Subcutaneous abdominal adipose tissue (tissue), 5 donors: Measurements from ENCODE around the gene C11orf21.

ENCODE experiments used
- H3K27ac ChIP-seq: one replicate; pipeline ENCODE4 v1.7.0; 2013; ENCODE audit warnings: low read depth, mild to moderate bottlenecking, inconsistent platforms, low read length, moderate library complexity
- H3K27me3 ChIP-seq, 5 donors: one replicate each; pipeline ENCODE4 v1.7.0; 2013; ENCODE audit warnings: low read length in 5 of 5, inconsistent platforms in 1 of 5; ENCODE audit not compliant: control insufficient read depth in 5 of 5, insufficient read depth in 4 of 5
- H3K36me3 ChIP-seq, 5 donors: one replicate each; pipeline ENCODE4 v1.7.0; 2013; ENCODE audit warnings: low read length in 5 of 5; ENCODE audit not compliant: control insufficient read depth in 5 of 5, insufficient read depth in 5 of 5
- H3K4me1 ChIP-seq, 5 donors: one replicate each; pipeline ENCODE4 v1.7.0; 2013; ENCODE audit warnings: low read length in 5 of 5, mild to moderate bottlenecking in 3 of 5, moderate library complexity in 1 of 5; ENCODE audit not compliant: control insufficient read depth in 5 of 5, insufficient read depth in 5 of 5
- H3K4me3 ChIP-seq, 5 donors: one replicate each; pipeline ENCODE4 v1.7.0; 2013; ENCODE audit warnings: low read length in 5 of 5, low read depth in 1 of 5
- H3K9ac ChIP-seq, 5 donors: one replicate each; pipeline ENCODE4 v1.7.0; 2013; ENCODE audit warnings: low read length in 5 of 5, mild to moderate bottlenecking in 4 of 5, moderate library complexity in 3 of 5
- H3K9me3 ChIP-seq, 5 donors: one replicate each; pipeline ENCODE4 v1.7.0; 2013; ENCODE audit warnings: low read length in 5 of 5; ENCODE audit not compliant: control insufficient read depth in 5 of 5
- donor health status: healthy.
- donor health status: healthy.
- donor health status: healthy.
- donor health status: healthy.
- donor health status: healthy.

C11orf21 gene

GRCh38 chr11:2267306-2267850 lies 34.3 kb downstream of the C11orf21 start:
- no peak overlapping the region for H3K4me3 ChIP-seq
- H3K36me3 ChIP-seq = no peaks in the 10 kb centered on the region
- H3K9ac ChIP-seq = no peak overlapping the region
- H3K4me1 ChIP-seq = peaks cover 1 to 39% (median 17%) of the 10 kb centered on the region in 5 donors
- H3K27me3 ChIP-seq = peaks cover 23 to 34% (median 30%) of the 10 kb centered on the region in 5 donors
- H3K27ac ChIP-seq = no peak overlapping the region
- H3K9me3 ChIP-seq = no peaks in the 10 kb centered on the region

GRCh38 chr11:2266586-2267305 lies 35.0 kb downstream of the C11orf21 start:
- no peak overlapping the region for H3K4me3 ChIP-seq
- no peak overlapping the region for H3K27ac ChIP-seq

GRCh38 chr11:2265854-2266585 lies 35.7 kb downstream of the C11orf21 start:
- Histone ChIP-seq H3K27ac (no peak overlapping the region), H3K27me3 (peaks cover 17 to 20% (median 17%) of the 10 kb centered on the region in 5 donors), H3K9ac (peak overlapping the region in 1 of 5 donors; percentile 21)

More at GRCh38 chr11:2266586-2267305, 35.0 kb downstream of the C11orf21 start:
- Histone ChIP-seq H3K9me3 (no peaks in the 10 kb centered on the region), H3K4me1 (peaks cover 1 to 39% (median 17%) of the 10 kb centered on the region in 5 donors), H3K9ac (no peak overlapping the region), H3K36me3 (no peaks in the 10 kb centered on the region), H3K27me3 (peaks cover 20 to 28% (median 24%) of the 10 kb centered on the region in 5 donors)

GRCh38 chr11:2265396-2265795 lies 36.3 kb downstream of the C11orf21 start:
- H3K9me3 ChIP-seq = no peaks in the 10 kb centered on the region
- H3K27me3 ChIP-seq = peaks cover 11 to 19% (median 15%) of the 10 kb centered on the region in 5 donors
- no peaks in the 10 kb centered on the region for H3K36me3 ChIP-seq
- H3K9ac ChIP-seq = peak overlapping the region in 1 of 5 donors; percentile 21
- H3K4me1 ChIP-seq = peaks cover 1 to 31% (median 11%) of the 10 kb centered on the region in 5 donors
- peak overlapping the region in 2 of 5 donors; percentile 19 to 37 for H3K4me3 ChIP-seq
- no peak overlapping the region for H3K27ac ChIP-seq

More at GRCh38 chr11:2265854-2266585, 35.7 kb downstream of the C11orf21 start:
- Histone ChIP-seq H3K4me1 (peaks cover 1 to 37% (median 17%) of the 10 kb centered on the region in 5 donors), H3K4me3 (peak overlapping the region in 2 of 5 donors; percentile 19 to 37), H3K36me3 (no peaks in the 10 kb centered on the region), H3K9me3 (no peaks in the 10 kb centered on the region)

- no peak overlapping the region for H3K4me3 ChIP-seq
- no peak overlapping the region for H3K27ac ChIP-seq
- H3K4me1 ChIP-seq = peaks cover 1 to 23% (median 5%) of the 10 kb centered on the region in 5 donors
- peaks cover 8 to 21% (median 14%) of the 10 kb centered on the region in 5 donors for H3K27me3 ChIP-seq
- H3K9ac ChIP-seq = no peak overlapping the region
- H3K9me3 ChIP-seq = no peaks in the 10 kb centered on the region
- no peaks in the 10 kb centered on the region for H3K36me3 ChIP-seq
These were observed 37.2 kb downstream of the C11orf21 start for GRCh38 chr11:2264366-2265053.

GRCh38 chr11:2263724-2264360 lies 37.9 kb downstream of the C11orf21 start:
- H3K36me3 ChIP-seq = no peaks in the 10 kb centered on the region
- H3K27me3 ChIP-seq = peaks cover 8 to 22% (median 16%) of the 10 kb centered on the region in 5 donors
- H3K4me1 ChIP-seq = peaks cover 0 to 18% (median 1%) of the 10 kb centered on the region in 5 donors
- H3K4me3 ChIP-seq = no peak overlapping the region
- H3K27ac ChIP-seq = no peak overlapping the region
- H3K9me3 ChIP-seq = no peaks in the 10 kb centered on the region
- H3K9ac ChIP-seq = no peak overlapping the region

- H3K27ac ChIP-seq = no peak overlapping the region
- no peaks in the 10 kb centered on the region for H3K36me3 ChIP-seq
- H3K4me3 ChIP-seq = no peak overlapping the region
- H3K4me1 ChIP-seq = peaks cover 0 to 13% (median 1%) of the 10 kb centered on the region in 5 donors
- H3K27me3 ChIP-seq = peaks cover 4 to 25% (median 13%) of the 10 kb centered on the region in 5 donors
- H3K9ac ChIP-seq = no peak overlapping the region
- H3K9me3 ChIP-seq = no peaks in the 10 kb centered on the region
These were observed 38.6 kb downstream of the C11orf21 start for GRCh38 chr11:2263071-2263565.

- peaks cover 0 to 23% (median 10%) of the 10 kb centered on the region in 5 donors for H3K27me3 ChIP-seq
- no peak overlapping the region for H3K9ac ChIP-seq
- peaks cover 0 to 13% (median 1%) of the 10 kb centered on the region in 5 donors for H3K4me1 ChIP-seq
These were observed 39.2 kb downstream of the C11orf21 start for GRCh38 chr11:2262301-2263070.

More at GRCh38 chr11:2262301-2263070, 39.2 kb downstream of the C11orf21 start:
- Histone ChIP-seq H3K4me3 (no peak overlapping the region), H3K36me3 (no peaks in the 10 kb centered on the region), H3K27ac (no peak overlapping the region), H3K9me3 (no peaks in the 10 kb centered on the region)
